Fibroblast of lung (primary cell): ENCODE results near the gene ABCF2.
A peak's percentile ranks its signal among the peaks of the same experiment; 100 is the strongest.

ENCODE experiments used
- EZH2 ChIP-seq: IDR thresholded peaks from 2 replicates; pipeline ENCODE4 v1.5.1; 2012; ENCODE audit warnings: low read length, control low read depth, mild to moderate bottlenecking; ENCODE audit errors: missing control alignments
- TF ChIP-seq, protein P1 (sequence below), 2 donors: IDR thresholded peaks in 1 of 2; conservative IDR thresholded peaks in 1 of 2; 1 replicate in 1 of 2; 2 replicates in 1 of 2; pipeline ENCODE4 v1.5.1; 2011 to 2012; ENCODE audit warnings: low read length in 2 of 2, control low read depth in 1 of 2, inconsistent platforms in 1 of 2, low read depth in 1 of 2, mild to moderate bottlenecking in 1 of 2

DNA sequence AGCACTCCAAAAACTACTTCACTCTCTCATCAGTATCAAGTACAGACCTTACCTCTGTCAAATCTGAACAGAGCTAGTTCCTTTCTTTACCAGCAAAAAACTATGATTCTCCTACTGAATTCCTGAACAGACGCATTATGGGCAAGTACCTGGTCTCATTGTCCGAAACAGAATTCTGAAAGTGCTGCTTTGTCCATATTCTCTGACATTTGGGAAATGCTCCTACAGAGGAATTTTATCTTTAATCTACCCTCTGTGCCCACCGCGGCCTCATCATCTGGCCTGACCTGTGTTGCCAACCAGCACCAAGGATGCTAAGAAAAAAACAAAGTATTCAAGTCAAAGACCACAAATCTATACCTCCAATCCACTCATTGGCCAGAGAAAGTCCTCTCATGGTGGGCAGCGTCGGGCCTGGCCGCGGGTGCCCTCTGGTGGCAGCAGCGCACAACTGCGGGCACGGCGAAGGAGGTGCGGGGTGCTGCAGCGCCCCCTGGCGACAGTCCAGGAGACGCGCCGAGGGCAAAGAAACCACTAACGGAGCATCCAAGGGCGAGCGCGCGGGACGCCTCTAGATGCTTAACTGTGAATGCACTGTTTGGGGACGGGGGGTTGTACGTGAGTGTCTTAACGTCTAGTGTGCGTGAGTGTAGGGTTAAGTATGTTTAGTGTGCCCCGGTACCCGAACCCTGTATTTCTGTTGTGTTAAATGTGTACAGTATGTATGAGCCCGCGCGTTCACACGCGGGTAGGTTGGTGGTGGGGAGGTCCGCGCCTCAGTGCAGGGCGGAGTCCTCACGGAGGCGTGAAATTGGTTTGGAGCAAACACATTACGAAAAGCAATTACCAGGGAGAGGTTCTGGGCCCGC, 54.5 kb downstream of the ABCF2 start:
- TF ChIP-seq, protein P1, sequence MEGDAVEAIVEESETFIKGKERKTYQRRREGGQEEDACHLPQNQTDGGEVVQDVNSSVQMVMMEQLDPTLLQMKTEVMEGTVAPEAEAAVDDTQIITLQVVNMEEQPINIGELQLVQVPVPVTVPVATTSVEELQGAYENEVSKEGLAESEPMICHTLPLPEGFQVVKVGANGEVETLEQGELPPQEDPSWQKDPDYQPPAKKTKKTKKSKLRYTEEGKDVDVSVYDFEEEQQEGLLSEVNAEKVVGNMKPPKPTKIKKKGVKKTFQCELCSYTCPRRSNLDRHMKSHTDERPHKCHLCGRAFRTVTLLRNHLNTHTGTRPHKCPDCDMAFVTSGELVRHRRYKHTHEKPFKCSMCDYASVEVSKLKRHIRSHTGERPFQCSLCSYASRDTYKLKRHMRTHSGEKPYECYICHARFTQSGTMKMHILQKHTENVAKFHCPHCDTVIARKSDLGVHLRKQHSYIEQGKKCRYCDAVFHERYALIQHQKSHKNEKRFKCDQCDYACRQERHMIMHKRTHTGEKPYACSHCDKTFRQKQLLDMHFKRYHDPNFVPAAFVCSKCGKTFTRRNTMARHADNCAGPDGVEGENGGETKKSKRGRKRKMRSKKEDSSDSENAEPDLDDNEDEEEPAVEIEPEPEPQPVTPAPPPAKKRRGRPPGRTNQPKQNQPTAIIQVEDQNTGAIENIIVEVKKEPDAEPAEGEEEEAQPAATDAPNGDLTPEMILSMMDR (conservative IDR thresholded peaks at IDR 0.05 in 1 of 2, IDR thresholded peaks at IDR 0.05 in 1 of 2; ENCODE audit: low read depth in 1 of 2, low read length in 2 of 2), result peak; percentile 99 to 100
- no peak for TF ChIP-seq EZH2
